Spinal cord (tissue), 10 donors: Measurements from ENCODE around the gene PURA. TPM values are rescaled to one million over a fixed set of nuclear protein-coding genes. Genes with fewer than 3 reads are reported as not detected.

Experiments
- DNase-seq, 6 donors: peaks; one replicate each; pipeline versions ENCODE4 v3.0.0 to v3.0.0-alpha.2; 2013 to 2015; ENCODE audit warnings: low spot score in 6 of 6, low read depth in 4 of 6
- H3K27ac ChIP-seq: one replicate; pipeline ENCODE4 v1.5.1; 2013; ENCODE audit warnings: low read depth, low read length, control low read depth
- H3K27me3 ChIP-seq: one replicate; pipeline ENCODE4 v1.6.1; 2013; ENCODE audit warnings: low read length; ENCODE audit not compliant: control insufficient read depth, insufficient read depth
- H3K36me3 ChIP-seq: one replicate; pipeline ENCODE4 v1.6.1; 2013; ENCODE audit warnings: low read length; ENCODE audit not compliant: control insufficient read depth, insufficient read depth
- H3K4me1 ChIP-seq: one replicate; pipeline ENCODE4 v1.6.1; 2013; ENCODE audit warnings: low read length; ENCODE audit not compliant: control insufficient read depth, insufficient read depth
- H3K4me3 ChIP-seq: one replicate; pipeline ENCODE4 v1.5.1; 2013; ENCODE audit warnings: low read depth, low read length, control low read depth
- H3K9me3 ChIP-seq: one replicate; pipeline ENCODE4 v1.6.1; 2013; ENCODE audit warnings: low read length; ENCODE audit not compliant: control insufficient read depth, insufficient read depth
- WGBS: methylation state at CpG from one replicate; pipeline ENCODE4 v1.1.5; 2013; ENCODE audit warnings: missing lambda C conversion rate; ENCODE audit not compliant: insufficient coverage; 5-methylcytosine and 5-hydroxymethylcytosine counted together
- long read RNA-seq, 4 donors: transcript quantifications; one replicate each; lab custom pipeline, GENCODE V29; 2026
- polyA plus RNA-seq, 2 donors: library from polyadenylated mRNA; unstranded; fragments of 120-200 nt; gene quantifications; one replicate each; pipeline ENCODE4 v1.2.1, GENCODE V29; 2013; ENCODE audit not compliant: insufficient read length in 2 of 2
- total RNA-seq, 2 donors: library from RNA; depleted of rRNA in 1 of 2; stranded (reverse); fragments of 120-200 nt in 1 of 2; fragments of >200 nt in 1 of 2; gene quantifications; one replicate each; pipeline versions ENCODE4 v1.2.3 to v1.2.4, GENCODE V29; 2013 to 2014
- donor health status: healthy.

The PURA gene
- total RNA-seq: 10 to 100 TPM; 18.2 to 35.9 TPM
- 10 to 100 TPM in 1 of 2 donors, 1 to 10 TPM in 1; 9.6 to 14.7 TPM for polyA plus RNA-seq
- long read RNA-seq, donor 1, full-length matches to known transcripts: 30 of 30 reads
- long read RNA-seq, donor 1, partial matches to known transcripts: 0 of 30 reads
- long read RNA-seq, donor 1, other reads (novel, unspliced or antisense): 0 of 30 reads
- long read RNA-seq, donor 2, full-length matches to known transcripts: 13 of 13 reads
- long read RNA-seq, donor 2, partial matches to known transcripts: 0 of 13 reads
- long read RNA-seq, donor 2, other reads (novel, unspliced or antisense): 0 of 13 reads
- long read RNA-seq, donor 3, full-length matches to known transcripts: 22 of 22 reads
- long read RNA-seq, donor 3, partial matches to known transcripts: 0 of 22 reads
- long read RNA-seq, donor 3, other reads (novel, unspliced or antisense): 0 of 22 reads
- long read RNA-seq, donor 4, full-length matches to known transcripts: 27 of 27 reads
- long read RNA-seq, donor 4, partial matches to known transcripts: 0 of 27 reads
- long read RNA-seq, donor 4, other reads (novel, unspliced or antisense): 0 of 27 reads

DNA sequence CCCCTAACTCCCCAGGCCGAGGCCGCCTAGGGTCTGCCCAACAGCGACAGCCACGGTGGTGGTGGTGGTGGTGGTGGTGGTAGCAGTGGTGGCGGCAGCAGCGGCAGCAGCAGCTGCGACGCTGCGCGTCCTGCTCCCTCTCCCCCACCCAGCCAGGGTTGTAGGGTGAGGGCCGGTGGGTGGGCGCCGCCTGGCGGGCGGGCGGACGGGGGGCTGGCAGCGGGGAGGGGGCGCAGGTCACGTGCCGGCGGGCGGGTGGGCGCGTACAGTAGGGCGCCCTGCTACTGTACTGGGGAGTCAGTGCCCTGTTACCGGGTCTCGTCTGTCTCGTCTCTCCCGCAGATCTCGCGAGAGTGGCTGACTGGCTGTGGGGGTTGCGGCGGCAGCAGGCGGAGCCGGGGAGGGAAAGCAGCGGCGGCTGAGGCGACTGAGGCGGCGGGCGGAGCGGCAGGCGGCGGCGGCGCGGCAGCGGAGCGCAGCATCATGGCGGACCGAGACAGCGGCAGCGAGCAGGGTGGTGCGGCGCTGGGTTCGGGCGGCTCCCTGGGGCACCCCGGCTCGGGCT lies at the start of gene PURA:
PURA (plus strand) TSS at position 411 of the 565 bp plus-strand sequence; CDS start at position 484, 73 bp downstream.
- peaks cover 4% of the 10 kb centered on the region for H3K36me3 ChIP-seq
- H3K4me3 ChIP-seq: peak within 1 kb of the TSS; percentile 65
- peaks cover 38% of the 10 kb centered on the region for H3K27me3 ChIP-seq
- H3K4me1 ChIP-seq: peaks cover 22% of the 10 kb centered on the region
- no peaks in the 10 kb centered on the region for H3K9me3 ChIP-seq
- WGBS: under 1% methylated on average over 50 of the region's 60 CpGs
- peak; percentile 54 to 98 (median 87) for DNase-seq
- H3K27ac ChIP-seq: peak within 1 kb of the TSS; percentile 73

DNA sequence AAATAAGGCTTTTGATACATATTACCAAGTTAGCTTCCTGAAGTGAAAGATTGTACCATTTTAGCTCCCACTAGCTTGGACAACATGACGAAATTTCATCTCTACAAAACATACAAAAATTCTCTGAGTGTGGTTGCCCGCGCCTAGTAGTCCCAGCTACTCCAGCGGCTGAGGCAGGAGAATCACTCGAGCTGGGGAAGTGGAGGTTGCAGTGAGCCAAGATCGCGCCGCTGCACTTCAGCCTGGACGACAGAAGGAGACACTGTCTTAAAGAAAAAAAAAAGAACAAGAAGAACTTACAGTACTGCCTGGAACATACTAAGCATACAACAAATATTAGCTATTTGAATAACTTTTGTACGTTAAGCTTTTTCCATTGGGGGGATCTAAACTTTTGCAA lies 41.1 kb upstream of the PURA start:
- Histone ChIP-seq H3K9me3 (no peaks in the 10 kb centered on the region), H3K4me1 (peaks cover 3% of the 10 kb centered on the region), H3K36me3 (no peaks in the 10 kb centered on the region), H3K27me3 (peaks cover 40% of the 10 kb centered on the region), H3K27ac (no peak overlapping the region), H3K4me3 (no peak overlapping the region)
- DNase-seq: no peak
- WGBS: no CpG with 5 or more reads among the region's 10 CpGs

DNA sequence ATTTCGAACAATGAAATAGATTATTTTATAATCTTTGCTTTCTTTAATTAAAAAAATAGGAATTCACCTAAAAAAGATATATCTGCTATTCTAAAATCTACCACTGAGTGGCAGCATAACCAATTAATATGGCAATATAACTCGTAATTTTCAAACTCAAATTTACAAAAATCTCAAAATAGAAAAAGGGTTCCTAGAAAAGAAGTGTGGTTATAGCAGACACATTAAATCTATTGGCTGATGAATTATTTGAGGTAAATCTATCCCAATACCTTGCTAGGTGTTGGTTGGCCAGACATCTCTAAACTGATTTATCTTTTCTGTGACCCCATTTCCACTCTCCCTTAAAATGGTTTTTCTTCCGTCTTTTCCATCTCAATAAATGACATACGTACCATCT lies 40.6 kb upstream of the PURA start:
- H3K27me3 ChIP-seq: peaks cover 40% of the 10 kb centered on the region
- WGBS: no CpG with 5 or more reads among the region's 4 CpGs
- no peaks in the 10 kb centered on the region for H3K9me3 ChIP-seq
- peaks cover 3% of the 10 kb centered on the region for H3K4me1 ChIP-seq
- H3K27ac ChIP-seq: no peak overlapping the region
- no peak overlapping the region for H3K4me3 ChIP-seq
- H3K36me3 ChIP-seq: no peaks in the 10 kb centered on the region
- DNase-seq: peak in 2 of 6 donors; percentile 40 to 66

DNA sequence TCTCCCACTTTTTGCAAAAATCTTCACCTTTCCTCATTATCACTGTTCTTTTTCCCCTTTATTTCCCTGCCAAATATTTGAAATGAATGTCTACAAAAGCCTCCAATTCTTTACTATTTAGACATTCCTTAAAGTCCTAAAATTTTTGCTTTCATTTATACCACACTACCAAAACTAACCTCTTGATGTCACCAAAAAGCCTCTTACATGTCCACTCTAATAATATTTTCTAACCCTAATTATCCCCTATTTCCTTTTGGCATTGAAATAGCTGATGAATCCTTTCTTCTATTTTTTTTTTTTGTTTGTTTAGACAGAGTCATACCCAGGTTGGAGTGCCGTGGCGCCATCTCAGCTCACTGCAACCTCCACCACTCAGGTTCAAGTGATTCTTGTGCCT lies 38.5 kb upstream of the PURA start:
- no peaks in the 10 kb centered on the region for H3K9me3 ChIP-seq
- H3K27ac ChIP-seq: no peak overlapping the region
- no peaks in the 10 kb centered on the region for H3K36me3 ChIP-seq
- H3K4me1 ChIP-seq: peaks cover 3% of the 10 kb centered on the region
- no peak for DNase-seq
- H3K27me3 ChIP-seq: peaks cover 28% of the 10 kb centered on the region
- H3K4me3 ChIP-seq: no peak overlapping the region
- WGBS: no CpG with 5 or more reads among the region's 2 CpGs

DNA sequence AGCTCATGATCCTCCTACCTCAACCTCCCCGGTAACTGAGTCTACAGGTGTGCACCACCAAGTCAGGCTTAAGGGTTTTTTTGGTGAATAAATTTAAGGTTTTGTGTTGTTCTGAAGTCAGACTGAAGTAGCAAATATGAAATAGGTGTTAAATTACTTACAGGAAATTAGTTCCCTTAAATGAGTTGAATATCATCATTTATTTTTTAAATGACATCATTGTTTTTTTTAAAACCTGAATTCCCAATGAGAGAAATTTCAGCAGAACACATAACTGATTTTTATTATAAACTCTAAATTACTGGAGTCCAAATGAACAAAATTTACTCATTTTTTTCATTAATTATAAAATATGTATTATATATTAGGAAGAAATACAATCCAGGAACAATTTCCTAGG lies 37.8 kb upstream of the PURA start:
- DNase-seq: no peak
- WGBS: no CpG with 5 or more reads among the region's 1 CpG

DNA sequence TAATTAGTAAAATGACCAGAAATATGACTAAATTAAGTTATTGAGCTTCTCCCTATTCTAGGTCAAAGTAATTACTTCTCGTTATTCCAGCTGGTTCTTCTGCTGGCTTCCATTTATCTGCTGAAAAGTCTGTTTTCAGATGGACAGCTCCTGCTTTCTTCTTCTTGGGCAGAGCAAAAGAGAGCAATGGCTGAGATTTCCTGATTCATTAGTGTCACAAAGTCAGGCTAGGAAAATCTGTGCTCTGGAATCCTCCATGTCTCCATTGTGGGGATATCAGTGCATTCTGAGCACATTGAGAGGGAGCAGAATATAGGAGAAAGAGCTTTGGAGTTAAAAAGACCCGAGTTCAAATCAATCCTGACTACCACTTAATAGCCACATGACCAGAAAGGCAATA lies 37.1 kb upstream of the PURA start:
- no peaks in the 10 kb centered on the region for H3K36me3 ChIP-seq
- H3K27me3 ChIP-seq: peaks cover 20% of the 10 kb centered on the region
- H3K4me3 ChIP-seq: no peak overlapping the region
- no peak overlapping the region for H3K27ac ChIP-seq
- DNase-seq: no peak
- H3K9me3 ChIP-seq: no peaks in the 10 kb centered on the region
- peaks cover 3% of the 10 kb centered on the region for H3K4me1 ChIP-seq
- WGBS: no CpG with 5 or more reads among the region's 2 CpGs

More for the DNA sequence above, 37.8 kb upstream of the PURA start:
- Histone ChIP-seq H3K27ac (no peak overlapping the region), H3K4me3 (no peak overlapping the region), H3K27me3 (peaks cover 24% of the 10 kb centered on the region), H3K36me3 (no peaks in the 10 kb centered on the region), H3K4me1 (peaks cover 3% of the 10 kb centered on the region), H3K9me3 (no peaks in the 10 kb centered on the region)

DNA sequence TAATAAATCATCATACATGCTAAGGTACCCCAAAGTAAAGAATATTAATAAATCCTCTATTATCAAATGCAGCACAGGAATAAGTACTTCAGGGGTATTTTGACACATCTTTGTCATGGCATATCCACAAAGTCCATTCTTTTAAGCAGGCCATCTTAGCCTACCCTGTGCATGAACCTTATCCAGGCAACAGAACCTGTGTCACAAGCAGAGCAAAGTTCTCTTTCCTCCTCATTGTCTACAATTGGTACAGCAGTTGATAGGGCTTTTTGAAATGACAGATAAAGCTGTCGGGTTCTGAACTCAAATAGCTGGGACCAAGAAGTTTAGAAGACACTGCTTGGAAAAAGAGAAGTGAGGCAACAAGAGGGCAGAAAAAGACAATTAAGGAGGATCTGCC lies 30.8 kb upstream of the PURA start:
- no peak overlapping the region for H3K4me3 ChIP-seq
- WGBS: 87% methylated on average over 1 of the region's 1 CpG
- no peak for DNase-seq
- H3K27ac ChIP-seq: no peak overlapping the region
- no peaks in the 10 kb centered on the region for H3K9me3 ChIP-seq
- H3K27me3 ChIP-seq: peaks cover 7% of the 10 kb centered on the region
- no peaks in the 10 kb centered on the region for H3K36me3 ChIP-seq
- H3K4me1 ChIP-seq: no peaks in the 10 kb centered on the region

DNA sequence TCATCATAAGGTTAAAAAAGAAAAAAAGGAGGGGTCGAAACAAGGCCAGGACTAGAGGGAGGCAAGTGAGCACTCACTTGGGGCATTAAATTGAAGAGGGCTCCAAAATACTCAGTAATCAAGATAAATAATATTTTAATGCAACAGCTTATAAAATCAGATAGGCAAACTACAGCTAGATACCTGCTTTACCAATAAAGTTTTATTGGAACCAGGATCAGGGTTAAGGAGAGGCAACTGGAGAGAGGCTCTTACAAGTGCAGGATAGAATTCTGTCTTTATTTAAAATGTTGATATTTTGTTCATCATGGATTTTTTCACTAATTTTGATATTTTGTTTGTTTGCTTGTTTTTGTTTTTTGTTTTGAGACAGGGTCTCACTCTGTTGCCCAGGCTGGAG lies 30.3 kb upstream of the PURA start:
- no peaks in the 10 kb centered on the region for H3K36me3 ChIP-seq
- H3K4me1 ChIP-seq: no peaks in the 10 kb centered on the region
- no peak for DNase-seq
- H3K27ac ChIP-seq: no peak overlapping the region
- H3K9me3 ChIP-seq: no peaks in the 10 kb centered on the region
- H3K4me3 ChIP-seq: no peak overlapping the region
- H3K27me3 ChIP-seq: peaks cover 7% of the 10 kb centered on the region
- no CpG with 5 or more reads among the region's 1 CpG for WGBS

DNA sequence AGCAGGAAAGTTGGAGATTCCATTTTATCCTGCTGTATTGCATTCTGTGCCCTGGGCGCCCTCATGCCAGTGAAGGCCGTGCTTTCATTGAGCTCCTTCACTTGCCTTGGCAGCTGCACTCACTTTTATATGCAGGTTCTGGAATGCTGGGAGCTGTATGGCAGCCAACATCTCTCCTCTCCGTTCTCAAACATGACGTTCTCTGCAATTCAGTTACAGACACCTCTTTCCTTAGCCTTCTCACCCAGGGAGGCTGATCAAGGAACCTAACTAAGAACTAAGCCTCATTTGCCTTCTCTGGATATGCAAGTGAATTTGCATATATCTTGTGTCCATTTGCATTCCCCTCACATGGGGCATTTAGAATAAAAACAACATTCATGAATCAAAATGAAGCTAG lies 29.4 kb upstream of the PURA start:
- no peaks in the 10 kb centered on the region for H3K36me3 ChIP-seq
- no peaks in the 10 kb centered on the region for H3K4me1 ChIP-seq
- no peak overlapping the region for H3K4me3 ChIP-seq
- WGBS: 25% methylated on average over 2 of the region's 4 CpGs
- H3K9me3 ChIP-seq: no peaks in the 10 kb centered on the region
- peaks cover 7% of the 10 kb centered on the region for H3K27me3 ChIP-seq
- no peak overlapping the region for H3K27ac ChIP-seq
- peak in 2 of 6 donors; percentile 33 to 73 for DNase-seq
